Measurements from ENCODE around the gene SMARCA5.

Gene SMARCA5

DNA sequence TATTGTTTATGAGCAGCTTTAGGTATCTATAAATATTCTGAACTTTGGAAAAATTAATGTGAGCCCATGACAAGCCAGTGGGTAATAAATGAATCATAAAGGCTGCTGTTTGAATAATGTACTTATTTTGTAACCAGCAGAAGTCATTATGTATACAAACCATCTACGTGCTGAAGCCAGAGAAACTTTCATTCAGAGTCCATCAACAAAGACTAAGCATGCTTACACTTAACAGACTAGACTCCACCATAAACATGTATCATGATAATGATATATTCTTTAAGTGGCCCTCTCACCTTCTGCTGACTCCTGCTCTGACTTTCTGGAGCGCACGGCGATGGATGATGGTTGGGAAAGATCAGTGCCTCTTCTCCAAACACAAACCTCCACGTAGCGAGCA, 72.0 kb downstream of the SMARCA5 start:
- no peak overlapping the region for H3K27ac ChIP-seq
- no peak overlapping the region for H3K9ac ChIP-seq (ENCODE audit: insufficient read length)
- no peaks in the 10 kb centered on the region for H3K36me3 ChIP-seq (ENCODE audit: insufficient read depth, low read length)
- no peak for DNase-seq (ENCODE audit: low read depth, low spot score)
- H3K4me3 ChIP-seq = no peak overlapping the region
- TF ChIP-seq EZH2 (IDR thresholded peaks at IDR 0.05) (no peak), POLR2AphosphoS5 (IDR thresholded peaks at IDR 0.05; ENCODE audit: borderline replicate concordance, low read depth, low read length) (no peak), FOXP2 (optimal IDR thresholded peaks at IDR 0.05; ENCODE audit: control extremely low read depth, extremely low read length, insufficient read depth) (no peak)
- H3K9me3 ChIP-seq (ENCODE audit: low read depth, low read length) = no peaks in the 10 kb centered on the region

DNA sequence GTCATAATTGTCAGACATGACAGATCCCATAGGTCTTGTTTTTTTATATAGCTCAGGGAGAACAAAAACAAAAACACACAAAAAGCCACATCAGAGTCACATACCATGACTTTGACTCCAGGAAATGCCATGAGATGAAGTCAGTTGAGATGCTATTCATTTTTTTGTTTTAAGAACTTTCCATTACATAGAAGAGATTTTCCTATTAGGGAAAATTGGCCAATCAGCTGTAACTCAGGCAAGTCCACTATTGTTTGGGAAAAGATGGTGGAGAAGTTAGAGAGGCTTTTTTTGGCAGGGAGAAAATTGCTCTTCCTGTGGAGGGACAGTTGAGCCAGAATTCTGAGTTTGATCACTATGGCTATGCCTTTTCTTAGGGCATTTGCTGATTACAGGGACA, 72.6 kb downstream of the SMARCA5 start:
- Histone ChIP-seq H3K27ac (no peak overlapping the region), H3K9me3 (ENCODE audit: low read depth, low read length) (no peaks in the 10 kb centered on the region), H3K4me3 (no peak overlapping the region), H3K36me3 (ENCODE audit: insufficient read depth, low read length) (no peaks in the 10 kb centered on the region), H3K9ac (ENCODE audit: insufficient read length) (no peak overlapping the region)
- TF ChIP-seq FOXP2 (optimal IDR thresholded peaks at IDR 0.05; ENCODE audit: control extremely low read depth, extremely low read length, insufficient read depth) (no peak), EZH2 (IDR thresholded peaks at IDR 0.05) (no peak), POLR2AphosphoS5 (IDR thresholded peaks at IDR 0.05; ENCODE audit: borderline replicate concordance, low read depth, low read length) (no peak)
- no peak for DNase-seq (ENCODE audit: low read depth, low spot score)

DNA sequence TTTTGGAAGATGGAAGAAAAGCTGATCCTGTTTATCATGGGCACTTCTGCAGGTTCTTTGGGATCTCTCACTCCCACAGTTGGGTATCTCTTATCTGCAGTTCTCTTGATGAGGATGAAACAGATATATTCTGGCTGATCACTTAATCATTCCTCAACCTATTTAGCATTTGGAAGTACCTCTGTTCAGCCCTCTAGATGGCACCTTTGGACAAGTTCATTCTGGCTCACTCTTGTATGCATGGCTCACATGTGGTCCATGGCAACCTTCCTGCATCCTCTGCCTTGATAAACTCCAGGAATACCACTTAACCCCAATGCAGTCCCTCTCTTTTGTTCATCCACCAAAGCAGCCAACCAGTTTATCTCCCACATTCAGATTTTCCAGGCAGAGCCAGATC, 74.2 kb downstream of the SMARCA5 start:
- H3K9ac ChIP-seq (ENCODE audit: insufficient read length) = no peak overlapping the region
- no peak overlapping the region for H3K27ac ChIP-seq
- H3K4me3 ChIP-seq = no peak overlapping the region
- DNase-seq (ENCODE audit: low read depth, low spot score) = no peak
- no peaks in the 10 kb centered on the region for H3K9me3 ChIP-seq (ENCODE audit: low read depth, low read length)
- TF ChIP-seq FOXP2 (optimal IDR thresholded peaks at IDR 0.05; ENCODE audit: control extremely low read depth, extremely low read length, insufficient read depth) (no peak), EZH2 (IDR thresholded peaks at IDR 0.05) (no peak), POLR2AphosphoS5 (IDR thresholded peaks at IDR 0.05; ENCODE audit: borderline replicate concordance, low read depth, low read length) (no peak)
- H3K36me3 ChIP-seq (ENCODE audit: insufficient read depth, low read length) = no peaks in the 10 kb centered on the region

DNA sequence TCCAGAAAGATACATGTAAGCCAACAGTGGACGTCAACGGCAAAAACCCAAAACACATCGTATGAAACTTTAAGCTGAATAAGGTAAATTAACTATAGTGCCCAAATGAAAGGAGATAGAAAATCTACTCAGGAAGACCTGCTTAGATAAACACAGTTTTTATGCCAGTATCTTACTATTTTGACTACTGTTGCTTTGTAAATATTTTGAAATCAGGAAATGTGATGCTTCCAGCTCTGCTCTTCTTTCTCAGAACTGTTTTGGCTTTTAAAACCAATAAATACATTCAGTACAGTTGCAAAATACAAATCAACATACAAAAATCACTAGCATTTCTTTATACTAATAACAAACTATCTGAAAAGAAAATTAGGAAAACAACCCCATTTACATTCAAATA, 83.8 kb downstream of the SMARCA5 start:
- TF ChIP-seq POLR2AphosphoS5 (IDR thresholded peaks at IDR 0.05; ENCODE audit: borderline replicate concordance, low read depth, low read length) (no peak), EZH2 (IDR thresholded peaks at IDR 0.05) (no peak), FOXP2 (optimal IDR thresholded peaks at IDR 0.05; ENCODE audit: control extremely low read depth, extremely low read length, insufficient read depth) (no peak)
- Histone ChIP-seq H3K4me3 (no peak overlapping the region), H3K9ac (ENCODE audit: insufficient read length) (no peak overlapping the region)

DNA sequence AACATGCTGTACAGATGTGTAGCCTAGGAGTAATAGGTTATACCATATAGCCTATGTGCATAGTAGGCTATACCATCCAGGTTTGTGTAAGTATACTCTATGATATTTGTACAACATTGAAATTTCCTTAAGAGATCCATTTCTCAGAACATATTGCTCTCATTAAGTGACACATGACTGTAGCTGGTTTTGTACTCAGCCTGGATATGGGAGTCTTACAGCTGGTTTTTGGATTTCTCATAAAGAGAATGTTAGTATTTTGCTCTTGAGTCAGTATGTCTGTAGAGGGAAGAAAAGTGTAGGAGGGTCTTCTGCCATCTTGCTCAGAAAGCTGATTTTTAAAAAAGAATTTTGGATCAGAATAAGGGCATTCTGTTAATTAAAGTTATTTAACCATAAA, 85.3 kb downstream of the SMARCA5 start:
- Histone ChIP-seq H3K9me3 (ENCODE audit: low read depth, low read length) (no peaks in the 10 kb centered on the region), H3K4me3 (no peak overlapping the region), H3K36me3 (ENCODE audit: insufficient read depth, low read length) (no peaks in the 10 kb centered on the region), H3K9ac (ENCODE audit: insufficient read length) (no peak overlapping the region), H3K27ac (no peak overlapping the region)
- no peak for DNase-seq (ENCODE audit: low read depth, low spot score)
- TF ChIP-seq POLR2AphosphoS5 (IDR thresholded peaks at IDR 0.05; ENCODE audit: borderline replicate concordance, low read depth, low read length) = no peak
- no peak for TF ChIP-seq EZH2 (IDR thresholded peaks at IDR 0.05)
- no peak for TF ChIP-seq FOXP2 (optimal IDR thresholded peaks at IDR 0.05; ENCODE audit: control extremely low read depth, extremely low read length, insufficient read depth)

More for the DNA sequence above, 83.8 kb downstream of the SMARCA5 start:
- no peaks in the 10 kb centered on the region for H3K36me3 ChIP-seq (ENCODE audit: insufficient read depth, low read length)
- DNase-seq (ENCODE audit: low read depth, low spot score) = no peak
- H3K27ac ChIP-seq = no peak overlapping the region
- H3K9me3 ChIP-seq (ENCODE audit: low read depth, low read length) = no peaks in the 10 kb centered on the region

DNA sequence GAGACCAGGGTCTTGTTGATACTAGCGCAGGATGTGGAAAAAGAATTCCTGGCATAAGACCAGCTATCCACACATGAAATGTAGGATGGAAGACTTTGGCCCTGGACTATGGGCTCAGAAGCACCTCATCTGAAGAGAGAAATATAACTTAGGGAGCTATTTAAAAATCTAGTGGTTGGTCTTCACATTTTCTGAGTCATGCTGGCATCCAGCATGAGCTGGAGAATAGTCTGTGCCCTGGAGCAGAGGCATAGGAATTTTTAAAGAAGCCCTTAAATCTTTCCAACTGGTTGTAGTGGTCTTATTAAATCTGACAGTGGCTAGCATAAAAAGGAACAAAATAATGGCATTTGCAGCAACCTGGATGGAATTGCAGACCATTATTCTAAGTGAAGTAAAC, 86.3 kb downstream of the SMARCA5 start:
- H3K27ac ChIP-seq = no peak overlapping the region
- H3K9ac ChIP-seq (ENCODE audit: insufficient read length) = no peak overlapping the region
- H3K4me3 ChIP-seq = no peak overlapping the region
- no peak for DNase-seq (ENCODE audit: low read depth, low spot score)
- H3K9me3 ChIP-seq (ENCODE audit: low read depth, low read length) = no peaks in the 10 kb centered on the region
- TF ChIP-seq FOXP2 (optimal IDR thresholded peaks at IDR 0.05; ENCODE audit: control extremely low read depth, extremely low read length, insufficient read depth) (no peak), EZH2 (IDR thresholded peaks at IDR 0.05) (no peak), POLR2AphosphoS5 (IDR thresholded peaks at IDR 0.05; ENCODE audit: borderline replicate concordance, low read depth, low read length) (no peak)
- H3K36me3 ChIP-seq (ENCODE audit: insufficient read depth, low read length) = no peaks in the 10 kb centered on the region

DNA sequence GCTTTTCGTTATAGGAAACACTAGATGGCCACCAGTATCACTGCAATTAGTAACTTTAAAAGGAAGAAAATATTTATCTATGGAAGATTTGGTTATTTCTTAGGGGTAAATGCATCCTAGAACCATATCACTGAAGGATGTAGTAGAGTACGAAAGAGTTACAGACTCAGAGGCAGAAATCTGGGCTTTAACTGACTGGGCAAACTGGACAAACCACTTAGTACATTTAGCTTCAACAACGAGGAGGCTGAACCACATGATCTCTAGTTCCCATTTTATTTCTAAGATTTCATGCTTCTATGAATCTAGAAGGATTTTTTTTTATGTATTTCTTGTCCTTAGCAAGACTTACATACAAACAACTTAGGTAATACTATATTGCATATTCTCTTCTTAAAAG, 93.0 kb downstream of the SMARCA5 start:
- no peak overlapping the region for H3K27ac ChIP-seq
- no peak for DNase-seq (ENCODE audit: low read depth, low spot score)
- no peaks in the 10 kb centered on the region for H3K9me3 ChIP-seq (ENCODE audit: low read depth, low read length)
- no peak for TF ChIP-seq EZH2 (IDR thresholded peaks at IDR 0.05)
- no peak for TF ChIP-seq POLR2AphosphoS5 (IDR thresholded peaks at IDR 0.05; ENCODE audit: borderline replicate concordance, low read depth, low read length)
- TF ChIP-seq FOXP2 (optimal IDR thresholded peaks at IDR 0.05; ENCODE audit: control extremely low read depth, extremely low read length, insufficient read depth) = no peak
- H3K9ac ChIP-seq (ENCODE audit: insufficient read length) = no peak overlapping the region
- H3K4me3 ChIP-seq = no peak overlapping the region
- H3K36me3 ChIP-seq (ENCODE audit: insufficient read depth, low read length) = no peaks in the 10 kb centered on the region

Measured in SK-N-MC (cell line).